ENCODE data around the gene MPPED2.

DNA sequence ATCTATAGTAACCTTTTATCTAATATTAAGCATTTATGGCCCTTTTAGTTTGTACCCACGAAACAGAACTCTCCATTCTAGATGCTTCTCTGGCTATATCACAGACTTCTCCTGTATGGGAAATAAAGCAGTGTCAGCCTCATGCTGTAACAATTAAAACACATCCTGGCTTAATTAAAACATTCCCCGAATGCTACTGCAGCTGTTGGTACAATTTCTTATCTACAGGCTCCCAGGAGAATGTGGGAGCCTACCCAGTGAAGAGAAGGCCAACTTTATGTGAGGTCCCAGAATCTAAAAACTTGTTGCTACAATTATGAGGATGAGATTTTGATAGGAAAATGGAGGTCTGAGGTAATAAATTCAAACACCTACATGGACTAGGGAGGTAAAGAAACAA is 83.8 kb downstream of the MPPED2 start:
- TF ChIP-seq, protein P1, sequence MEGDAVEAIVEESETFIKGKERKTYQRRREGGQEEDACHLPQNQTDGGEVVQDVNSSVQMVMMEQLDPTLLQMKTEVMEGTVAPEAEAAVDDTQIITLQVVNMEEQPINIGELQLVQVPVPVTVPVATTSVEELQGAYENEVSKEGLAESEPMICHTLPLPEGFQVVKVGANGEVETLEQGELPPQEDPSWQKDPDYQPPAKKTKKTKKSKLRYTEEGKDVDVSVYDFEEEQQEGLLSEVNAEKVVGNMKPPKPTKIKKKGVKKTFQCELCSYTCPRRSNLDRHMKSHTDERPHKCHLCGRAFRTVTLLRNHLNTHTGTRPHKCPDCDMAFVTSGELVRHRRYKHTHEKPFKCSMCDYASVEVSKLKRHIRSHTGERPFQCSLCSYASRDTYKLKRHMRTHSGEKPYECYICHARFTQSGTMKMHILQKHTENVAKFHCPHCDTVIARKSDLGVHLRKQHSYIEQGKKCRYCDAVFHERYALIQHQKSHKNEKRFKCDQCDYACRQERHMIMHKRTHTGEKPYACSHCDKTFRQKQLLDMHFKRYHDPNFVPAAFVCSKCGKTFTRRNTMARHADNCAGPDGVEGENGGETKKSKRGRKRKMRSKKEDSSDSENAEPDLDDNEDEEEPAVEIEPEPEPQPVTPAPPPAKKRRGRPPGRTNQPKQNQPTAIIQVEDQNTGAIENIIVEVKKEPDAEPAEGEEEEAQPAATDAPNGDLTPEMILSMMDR (IDR thresholded peaks at IDR 0.05): no peak
- no peak for TF ChIP-seq EP300 (IDR thresholded peaks at IDR 0.05)

All from tibial nerve (tissue), 4 donors.